HepG2 (cell line): ENCODE measurements around the gene POLR2H. TPM values are rescaled to one million over a fixed set of nuclear protein-coding genes. Genes with fewer than 3 reads are reported as not detected.

Experiments
- DNMT3B ChIP-seq: conservative IDR thresholded peaks from 2 replicates; pipeline ENCODE4 v1.6.1; 2016; ENCODE audit warnings: missing biosample characterization, control low read depth
- ELF1 ChIP-seq: sonication (generic); formaldehyde crosslinking; IDR thresholded peaks from 2 replicates; pipeline ENCODE4 v1.4.0; 2020; ENCODE audit warnings: missing genetic modification reagents
- GABPB1 ChIP-seq: IDR thresholded peaks from 2 replicates; pipeline ENCODE4 v1.6.1; 2016; ENCODE audit warnings: mild to moderate bottlenecking, missing genetic modification reagents, moderate library complexity, missing compliant biosample characterization
- GRHL1 ChIP-seq: sonication (generic); formaldehyde crosslinking; conservative IDR thresholded peaks from 2 replicates; pipeline ENCODE4 v1.8.0; 2022; ENCODE audit warnings: missing genetic modification reagents
- HES4 ChIP-seq: sonication (generic); formaldehyde crosslinking; IDR thresholded peaks from 2 replicates; pipeline ENCODE4 v1.9.0; 2021; ENCODE audit warnings: mild to moderate bottlenecking, missing genetic modification reagents, borderline replicate concordance
- HNF1B ChIP-seq: sonication (generic); formaldehyde crosslinking; IDR thresholded peaks from 2 replicates; pipeline ENCODE4 v1.5.1; 2020; ENCODE audit warnings: mild to moderate bottlenecking, moderate library complexity, missing genetic modification reagents
- MTF2 ChIP-seq: sonication (generic); formaldehyde crosslinking; IDR thresholded peaks from 2 replicates; pipeline ENCODE4 v1.5.0; 2020; ENCODE audit warnings: missing genetic modification reagents, borderline replicate concordance
- PPARG ChIP-seq: conservative IDR thresholded peaks from 2 replicates; pipeline ENCODE4 v1.6.1; 2016; ENCODE audit warnings: missing biosample characterization, missing genetic modification reagents
- SP4 ChIP-seq: sonication (generic); formaldehyde crosslinking; IDR thresholded peaks from 2 replicates; pipeline ENCODE4 v1.8.1; 2023; ENCODE audit warnings: mild to moderate bottlenecking, missing genetic modification reagents
- SPEN ChIP-seq: sonication (generic); formaldehyde crosslinking; IDR thresholded peaks from 2 replicates; pipeline ENCODE4 v1.5.1; 2020; ENCODE audit warnings: low read depth, mild to moderate bottlenecking, missing genetic modification reagents
- U2AF1 ChIP-seq: fragments of 200-400 bp; formaldehyde crosslinking; optimal IDR thresholded peaks from 2 replicates; pipeline ENCODE3; 2017; ENCODE audit warnings: mild to moderate bottlenecking, low read depth, low read length
- ZBTB10 ChIP-seq: sonication (generic); formaldehyde crosslinking; IDR thresholded peaks from 2 replicates; pipeline ENCODE4 v1.4.0; 2020; ENCODE audit warnings: missing genetic modification reagents, borderline replicate concordance
- ZBTB38 ChIP-seq: sonication (generic); formaldehyde crosslinking; IDR thresholded peaks from 2 replicates; pipeline ENCODE4 v1.5.1; 2020; ENCODE audit warnings: mild to moderate bottlenecking, missing genetic modification reagents
- ZBTB7B ChIP-seq: sonication (generic); formaldehyde crosslinking; IDR thresholded peaks from 2 replicates; pipeline ENCODE4 v1.4.0; 2020; ENCODE audit warnings: missing genetic modification reagents
- ZFP90 ChIP-seq: sonication (generic); formaldehyde crosslinking; IDR thresholded peaks from 2 replicates; pipeline ENCODE4 v1.8.0; 2022; ENCODE audit warnings: missing genetic modification reagents, mild to moderate bottlenecking, inconsistent platforms, borderline replicate concordance
- ZNF557 ChIP-seq: sonication (generic); formaldehyde crosslinking; IDR thresholded peaks from 2 replicates; pipeline ENCODE4 v1.4.0; 2020; ENCODE audit warnings: missing genetic modification reagents
- ZNF670 ChIP-seq: sonication (generic); formaldehyde crosslinking; IDR thresholded peaks from 2 replicates; pipeline ENCODE4 v1.8.0; 2022; ENCODE audit warnings: mild to moderate bottlenecking, missing genetic modification reagents, borderline replicate concordance
- ZNF768 ChIP-seq: sonication (generic); formaldehyde crosslinking; IDR thresholded peaks from 2 replicates; pipeline ENCODE4 v1.4.0; 2020; ENCODE audit warnings: missing genetic modification reagents
- ZNF770 ChIP-seq: sonication (generic); formaldehyde crosslinking; IDR thresholded peaks from 2 replicates; pipeline ENCODE4 v1.5.0; 2020; ENCODE audit warnings: mild to moderate bottlenecking, missing genetic modification reagents
- ZNF790 ChIP-seq: sonication (generic); formaldehyde crosslinking; IDR thresholded peaks from 2 replicates; pipeline ENCODE4 v1.8.0; 2022; ENCODE audit warnings: missing genetic modification reagents, mild to moderate bottlenecking, borderline replicate concordance
- ZNF891 ChIP-seq: sonication (generic); formaldehyde crosslinking; IDR thresholded peaks from 2 replicates; pipeline ENCODE4 v1.5.0; 2020; ENCODE audit warnings: mild to moderate bottlenecking, missing genetic modification reagents
- polyA plus RNA-seq, 8 experiments: library from polyadenylated mRNA; depleted of rRNA in 3 of 8; stranded (reverse) in 7 of 8; unstranded in 1 of 8; fragments of >200 nt; fragmentation: Illumina TruSeq in 4 of 8; extraction: Trizol in 4 of 8; gene quantifications; 2 replicates each; pipeline versions ENCODE4 v1.2.1 to v1.2.3, GENCODE V29; 2011 to 2016; ENCODE audit warnings: low read depth in 4 of 8, missing spikeins in 1 of 8, mixed read lengths in 1 of 8; ENCODE audit not compliant: insufficient read depth in 1 of 8
- total RNA-seq, 5 experiments: library from RNA; depleted of rRNA; stranded (reverse); fragments of >200 nt; fragmentation: Illumina TruSeq; extraction: Trizol; gene quantifications; 2 replicates each; pipeline ENCODE4 v1.2.3, GENCODE V29; 2016; ENCODE audit warnings: low read depth in 1 of 5

POLR2H gene
- total and polyA plus RNA-seq, 2 of the 13 experiments (the other 11 are each of a cell fraction or from before 2014, with no cell fraction given) = 118 to 194 TPM

GRCh38 chr3:184314700-184315542, 46.6 kb upstream of the POLR2H start (continued):
- no peak for TF ChIP-seq DNMT3B (CRISPR knock-in tag)
- peak; percentile 62; the same call in 1 of the 2 replicates for TF ChIP-seq ZFP90 (CRISPR knock-in tag)
- peak; percentile 81 for TF ChIP-seq ZNF891 (CRISPR knock-in tag)
- no peak; the same call in 1 of the 2 replicates for TF ChIP-seq SPEN
- TF ChIP-seq ZNF557 (CRISPR knock-in tag) = no peak
- no peak for TF ChIP-seq GRHL1
- 0 out of 2 replicates have a peak, but pooled peaks have one; percentile 18 for TF ChIP-seq ZNF790
- peak; percentile 16 for TF ChIP-seq ZBTB38
- TF ChIP-seq ZNF768 (CRISPR knock-in tag) = peak; percentile 29; the same call in 1 of the 2 replicates
- 0 out of 2 replicates have a peak, but pooled peaks have one; percentile 28 for TF ChIP-seq PPARG
- TF ChIP-seq ZNF770 = peak; percentile 44; the same call in 1 of the 2 replicates
- TF ChIP-seq U2AF1 = no peak
- no peak for TF ChIP-seq SP4 (CRISPR knock-in tag)
- TF ChIP-seq GABPB1 (CRISPR knock-in tag) = peak; percentile 63; the same call in 1 of the 2 replicates
- TF ChIP-seq ELF1 (CRISPR knock-in tag) = no peak
- TF ChIP-seq ZNF670 (CRISPR knock-in tag) = peak; percentile 36; the same call in 1 of the 2 replicates
- TF ChIP-seq ZBTB10 (CRISPR knock-in tag) = 0 out of 2 replicates have a peak, but pooled peaks have one; percentile 31
- TF ChIP-seq HES4 = peak; percentile 47; the same call in 1 of the 2 replicates
- peak; percentile 58; the same call in 1 of the 2 replicates for TF ChIP-seq ZBTB7B (CRISPR knock-in tag)
- TF ChIP-seq MTF2 (CRISPR knock-in tag) = no peak; the same call in 1 of the 2 replicates
- peak; percentile 40; the same call in 1 of the 2 replicates for TF ChIP-seq HNF1B (CRISPR knock-in tag)
